DOHH2 (cell line): ENCODE data around the gene GRID2.

Source experiments
- CTCF ChIP-seq: fragments of 200-600 bp; sonication (generic); IDR thresholded peaks from one replicate; pipeline ENCODE4 v1.5.1; 2014; ENCODE audit warnings: antibody characterized with exemption, mild to moderate bottlenecking, low read depth, low read length; ENCODE audit not compliant: poor library complexity, severe bottlenecking
- EZH2phosphoT487 ChIP-seq: fragments of 200-600 bp; sonication (generic); IDR thresholded peaks from 2 replicates; pipeline ENCODE4 v1.6.1; 2017; ENCODE audit warnings: borderline replicate concordance, mild to moderate bottlenecking, antibody characterized with exemption, low read length, moderate library complexity, mixed read lengths

DNA sequence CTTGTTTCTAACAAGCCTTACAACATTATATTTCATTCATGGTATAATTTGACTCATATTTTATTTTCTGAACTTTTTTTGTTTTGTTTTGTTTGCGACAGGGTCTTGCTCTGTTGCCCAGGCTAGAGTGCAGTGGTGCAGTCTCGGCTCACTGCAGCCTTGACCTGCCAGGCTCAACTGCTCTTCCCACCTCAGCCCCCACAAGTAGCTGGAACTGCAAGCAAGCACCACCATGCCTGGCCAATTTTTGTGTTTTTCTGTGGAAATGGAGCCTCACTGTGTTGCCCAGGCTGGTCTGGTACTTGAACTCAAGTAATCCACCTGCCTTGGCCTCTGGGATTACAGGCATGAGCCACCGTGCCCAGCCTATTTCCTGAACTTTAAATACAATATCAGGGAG lies 42.5 kb downstream of the GRID2 start:
- TF ChIP-seq CTCF = no peak
- no peak for TF ChIP-seq EZH2phosphoT487
